Testis (tissue), 2 donors: Measurements from ENCODE around the gene PLEKHA8.

Experiments
- CTCF ChIP-seq, 3 experiments: fragments of 450-650 bp in 2 of 3; fragments of 200-600 bp in 1 of 3; sonication (generic) in 1 of 3; IDR thresholded peaks; one replicate each; pipeline ENCODE4 v1.5.1; 2016 to 2019; ENCODE audit warnings: antibody characterized with exemption in 3 of 3, mild to moderate bottlenecking in 2 of 3, moderate library complexity in 1 of 3
- POLR2A ChIP-seq: fragments of 450-650 bp; IDR thresholded peaks from one replicate; pipeline ENCODE4 v1.6.1; 2017; ENCODE audit warnings: antibody characterized with exemption, mild to moderate bottlenecking, moderate library complexity

DNA sequence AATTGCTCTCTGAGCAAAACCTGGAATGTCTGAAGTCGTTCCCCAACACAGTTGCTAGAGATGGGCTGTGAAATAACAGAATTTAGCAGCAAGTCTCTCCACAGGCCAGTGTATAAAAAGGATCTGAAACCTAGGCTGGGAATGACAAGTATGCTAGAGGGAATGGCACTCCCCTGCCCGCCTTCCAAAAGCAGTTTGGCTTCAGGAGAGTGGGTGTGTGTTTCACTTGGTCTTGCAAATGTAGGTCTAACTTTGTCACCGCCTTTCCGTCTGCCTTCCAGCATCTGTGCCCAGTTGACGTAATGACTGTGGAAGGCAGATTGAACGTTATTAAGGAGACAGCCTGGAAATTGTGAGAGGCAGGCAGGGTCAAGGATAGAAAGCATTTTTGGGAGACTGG lies 88.6 kb downstream of the PLEKHA8 start:
- TF ChIP-seq POLR2A (no peak), CTCF (IDR thresholded peaks at IDR 0.05) (no peak)
